WI38 (cell line): ENCODE measurements around the gene SLC18A3.

Experiments
- H3K4me3 ChIP-seq: 2 replicates; pipeline ENCODE4 v1.5.1; 2011; ENCODE audit warnings: low read depth, mild to moderate bottlenecking, control low read depth, low read length
- TF ChIP-seq, protein P1 (sequence below): IDR thresholded peaks from 2 replicates; pipeline ENCODE4 v1.5.1; 2012; ENCODE audit warnings: low read depth, mild to moderate bottlenecking, control low read depth, low read length

Gene SLC18A3

DNA sequence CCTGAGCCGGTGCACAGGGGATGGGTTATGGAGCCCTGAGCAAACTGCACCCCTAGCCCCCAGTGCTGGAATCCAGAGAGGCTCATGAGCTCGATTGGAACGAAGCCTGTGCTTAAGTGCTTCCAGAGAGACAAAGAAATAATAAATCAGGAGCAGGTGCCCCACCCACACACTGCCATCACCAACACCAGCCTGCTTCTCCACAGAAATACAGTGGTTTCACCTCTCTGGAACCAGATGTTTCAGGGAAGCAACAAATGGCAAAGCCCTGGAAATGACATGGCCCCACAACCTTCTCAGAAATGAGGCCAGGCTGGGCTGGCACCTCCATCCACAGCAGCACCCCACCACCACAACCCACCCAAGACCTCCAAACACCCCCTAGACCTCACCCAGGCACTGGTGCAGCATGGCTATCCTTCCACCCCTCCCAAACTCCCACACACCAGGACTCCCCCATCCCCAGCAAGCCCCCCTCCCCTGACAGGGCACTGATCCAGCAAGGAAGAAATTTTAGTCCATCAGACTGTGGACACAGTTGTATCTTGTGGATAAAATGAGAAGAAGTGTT lies 4.1 kb upstream of the SLC18A3 start:
- H3K4me3 ChIP-seq: no peak overlapping the region
- TF ChIP-seq, protein P1, sequence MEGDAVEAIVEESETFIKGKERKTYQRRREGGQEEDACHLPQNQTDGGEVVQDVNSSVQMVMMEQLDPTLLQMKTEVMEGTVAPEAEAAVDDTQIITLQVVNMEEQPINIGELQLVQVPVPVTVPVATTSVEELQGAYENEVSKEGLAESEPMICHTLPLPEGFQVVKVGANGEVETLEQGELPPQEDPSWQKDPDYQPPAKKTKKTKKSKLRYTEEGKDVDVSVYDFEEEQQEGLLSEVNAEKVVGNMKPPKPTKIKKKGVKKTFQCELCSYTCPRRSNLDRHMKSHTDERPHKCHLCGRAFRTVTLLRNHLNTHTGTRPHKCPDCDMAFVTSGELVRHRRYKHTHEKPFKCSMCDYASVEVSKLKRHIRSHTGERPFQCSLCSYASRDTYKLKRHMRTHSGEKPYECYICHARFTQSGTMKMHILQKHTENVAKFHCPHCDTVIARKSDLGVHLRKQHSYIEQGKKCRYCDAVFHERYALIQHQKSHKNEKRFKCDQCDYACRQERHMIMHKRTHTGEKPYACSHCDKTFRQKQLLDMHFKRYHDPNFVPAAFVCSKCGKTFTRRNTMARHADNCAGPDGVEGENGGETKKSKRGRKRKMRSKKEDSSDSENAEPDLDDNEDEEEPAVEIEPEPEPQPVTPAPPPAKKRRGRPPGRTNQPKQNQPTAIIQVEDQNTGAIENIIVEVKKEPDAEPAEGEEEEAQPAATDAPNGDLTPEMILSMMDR: no peak

GRCh38 chr10:49606981-49607535 lies 3.1 kb upstream of the SLC18A3 start:
- TF ChIP-seq, protein P1: no peak
- H3K4me3 ChIP-seq: no peak overlapping the region

DNA sequence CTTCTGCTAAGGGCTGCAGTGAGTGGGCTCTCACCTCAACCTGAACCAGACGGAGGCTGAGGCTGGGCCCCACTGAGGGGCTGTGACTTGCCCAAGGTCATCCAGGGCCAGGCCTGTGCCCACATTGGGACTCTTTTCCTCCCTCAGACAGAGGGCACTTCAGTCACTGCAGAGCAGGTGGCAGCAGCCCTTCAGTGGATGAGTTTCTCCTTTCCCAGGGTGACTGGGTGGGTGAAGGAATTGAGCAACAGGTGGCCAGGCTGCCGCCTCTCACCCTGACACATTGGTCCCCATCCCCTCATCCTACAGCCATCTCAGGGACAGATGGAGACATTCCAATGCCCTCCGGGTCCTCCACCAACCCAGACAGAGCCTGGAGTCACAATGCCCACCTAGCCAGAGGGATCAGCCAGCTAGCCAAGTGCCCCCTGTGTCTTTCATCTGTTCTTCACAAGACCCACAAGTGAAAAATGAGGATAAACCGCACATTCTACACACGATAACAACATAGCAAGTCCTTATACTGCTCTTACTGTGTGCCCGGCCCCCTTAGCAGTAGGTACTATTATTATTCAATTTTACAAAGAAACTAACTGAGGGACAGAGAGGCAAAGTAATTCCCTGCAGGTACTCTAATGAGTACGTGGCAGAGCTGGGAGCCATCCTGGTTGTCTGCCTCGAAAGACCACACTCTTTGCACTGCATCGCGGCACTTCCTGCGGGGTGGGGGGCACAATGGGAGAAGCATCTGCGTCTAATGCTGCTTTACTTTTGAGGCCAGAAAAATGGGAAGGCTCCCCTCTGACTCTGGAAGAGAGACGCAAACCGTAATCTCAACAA lies 1.7 kb upstream of the SLC18A3 start:
- TF ChIP-seq, protein P1: no peak
- H3K4me3 ChIP-seq: no peak overlapping the region

GRCh38 chr10:49609006-49609282 lies 1.2 kb upstream of the SLC18A3 start:
- TF ChIP-seq, protein P1: no peak
- H3K4me3 ChIP-seq: no peak overlapping the region

- H3K4me3 ChIP-seq: no peak overlapping the region
These were observed 612 bp upstream of the SLC18A3 start for GRCh38 chr10:49609283-49610113.

DNA sequence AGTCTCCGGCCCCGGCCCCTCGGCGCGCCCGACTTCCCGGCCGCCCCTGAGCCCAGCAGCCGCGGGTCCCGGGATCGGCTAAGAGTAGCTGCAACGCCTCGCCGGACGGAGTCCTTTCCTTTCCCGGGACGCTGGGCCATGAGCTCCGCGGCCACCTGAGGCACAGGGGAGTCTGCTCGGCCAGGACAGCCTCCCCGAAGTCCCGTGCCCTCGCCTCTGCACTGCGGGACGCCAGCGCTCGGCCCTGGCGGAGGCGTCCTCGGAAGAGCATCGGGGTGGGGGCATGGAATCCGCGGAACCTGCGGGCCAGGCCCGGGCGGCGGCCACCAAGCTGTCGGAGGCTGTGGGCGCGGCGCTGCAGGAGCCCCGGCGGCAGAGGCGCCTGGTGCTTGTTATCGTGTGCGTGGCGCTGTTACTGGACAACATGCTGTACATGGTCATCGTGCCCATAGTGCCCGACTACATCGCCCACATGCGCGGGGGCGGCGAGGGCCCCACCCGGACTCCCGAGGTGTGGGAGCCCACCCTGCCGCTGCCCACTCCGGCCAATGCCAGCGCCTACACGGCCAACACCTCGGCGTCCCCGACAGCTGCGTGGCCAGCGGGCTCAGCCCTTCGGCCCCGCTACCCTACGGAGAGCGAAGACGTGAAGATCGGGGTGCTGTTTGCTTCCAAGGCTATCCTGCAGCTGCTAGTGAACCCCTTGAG lies 502 bp downstream of the SLC18A3 start:
- TF ChIP-seq, protein P1: no peak
- H3K4me3 ChIP-seq: no peak overlapping the region

More at GRCh38 chr10:49609283-49610113, 612 bp upstream of the SLC18A3 start:
- TF ChIP-seq, protein P1: no peak
